Lower leg skin (tissue), 3 donors: Measurements from ENCODE around the gene FERMT3.

ENCODE experiments used
- CTCF ChIP-seq, 3 donors: fragments of 450-650 bp; IDR thresholded peaks; one replicate each; pipeline ENCODE4 v1.5.1; 2016; ENCODE audit warnings: antibody characterized with exemption in 3 of 3, mild to moderate bottlenecking in 3 of 3, moderate library complexity in 2 of 3
- POLR2A ChIP-seq, 2 donors: fragments of 450-650 bp; IDR thresholded peaks; one replicate each; pipeline ENCODE4 v1.6.1; 2016 to 2017; ENCODE audit warnings: antibody characterized with exemption in 2 of 2, mild to moderate bottlenecking in 1 of 2, moderate library complexity in 1 of 2

DNA sequence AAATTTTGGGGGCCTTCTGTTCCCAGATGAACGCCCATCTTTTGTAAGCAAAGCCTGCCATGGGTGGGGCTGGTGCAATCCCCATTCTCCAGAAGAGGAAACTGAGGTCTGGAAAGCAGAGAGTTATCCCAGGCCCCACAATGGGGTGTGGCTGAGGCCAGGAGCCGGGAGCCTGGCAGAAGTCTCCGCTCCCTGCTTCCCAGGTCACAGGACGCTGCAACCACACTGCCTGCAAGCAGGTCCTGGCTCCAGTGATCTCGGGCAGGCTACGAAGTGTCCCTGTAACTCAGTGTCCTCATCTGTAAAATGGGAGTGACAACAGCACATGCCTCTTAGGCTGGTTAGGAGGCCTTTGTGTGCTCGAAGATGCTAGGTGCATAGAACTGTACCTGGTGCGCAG lies 46.5 kb downstream of the FERMT3 start:
- TF ChIP-seq CTCF (IDR thresholded peaks at IDR 0.05) (no peak), POLR2A (IDR thresholded peaks at IDR 0.05) (no peak)
